Brain microvascular endothelial cell (primary cell): ENCODE results near the gene TBC1D32.
"Not testable (repeated sequence)": the region's sequence is repeated elsewhere in the genome, so short reads cannot be mapped to it uniquely, and the experiment has no call there.

Source experiments
- DNase-seq: peaks from one replicate; pipeline ENCODE4 v3.0.0-alpha.2; 2020
- H3K27ac ChIP-seq: fragments of 250-450 bp; sonication (Bioruptor Pico); 2 replicates; pipeline ENCODE4 v1.5.1; 2020; ENCODE audit warnings: mild to moderate bottlenecking, moderate library complexity
- H3K27me3 ChIP-seq: fragments of 250-450 bp; sonication (Bioruptor Pico); replicated peaks from 2 replicates; pipeline ENCODE4 v1.5.1; 2020; ENCODE audit warnings: mild to moderate bottlenecking
- H3K36me3 ChIP-seq: fragments of 250-450 bp; sonication (Bioruptor Pico); replicated peaks from 2 replicates; pipeline ENCODE4 v1.5.1; 2020; ENCODE audit warnings: mild to moderate bottlenecking
- H3K4me3 ChIP-seq: 2 replicates; pipeline ENCODE4 v1.5.1; 2011; ENCODE audit warnings: low read depth, mild to moderate bottlenecking, control low read depth, low read length, moderate library complexity
- in situ Hi-C: cut with HindIII; loops from 2 replicates; pipeline ENCODE4 v1.10.0; 2017; ENCODE audit warnings: low sequenced_read_pairs, low pct_ligation_motif_present
- TF ChIP-seq, protein P1 (sequence below): IDR thresholded peaks from 2 replicates; pipeline ENCODE4 v1.5.1; 2011; ENCODE audit warnings: low read depth, mild to moderate bottlenecking, moderate library complexity, low read length, control low read depth, inconsistent platforms; ENCODE audit errors: missing control alignments

The TBC1D32 gene

DNA sequence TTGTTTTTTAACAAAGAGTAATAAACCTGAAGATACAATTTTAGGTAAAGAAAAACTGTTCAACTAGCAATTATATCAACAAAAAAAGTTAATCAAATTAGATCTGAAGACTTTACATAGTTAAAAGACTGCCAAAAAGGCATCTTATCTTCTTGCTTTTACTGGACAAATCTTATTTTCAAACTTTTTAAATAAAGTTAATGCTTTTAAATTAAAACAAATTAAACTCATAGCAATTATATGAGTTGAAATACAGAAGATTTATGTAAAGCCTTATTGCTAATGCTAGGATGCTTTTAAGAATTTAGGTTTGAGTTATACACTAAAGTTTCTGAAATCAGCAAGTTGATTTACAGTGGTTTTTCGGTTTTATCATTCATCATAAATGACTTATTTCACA lies 227.3 kb downstream of the TBC1D32 start:
- in situ Hi-C loops, result no loop called here
- H3K4me3 ChIP-seq, result no peak overlapping the region
- H3K27ac ChIP-seq, result no peak overlapping the region
- H3K36me3 ChIP-seq, result no peaks in the 10 kb centered on the region
- no peak for DNase-seq
- H3K27me3 ChIP-seq, result no peaks in the 10 kb centered on the region
- TF ChIP-seq, protein P1, sequence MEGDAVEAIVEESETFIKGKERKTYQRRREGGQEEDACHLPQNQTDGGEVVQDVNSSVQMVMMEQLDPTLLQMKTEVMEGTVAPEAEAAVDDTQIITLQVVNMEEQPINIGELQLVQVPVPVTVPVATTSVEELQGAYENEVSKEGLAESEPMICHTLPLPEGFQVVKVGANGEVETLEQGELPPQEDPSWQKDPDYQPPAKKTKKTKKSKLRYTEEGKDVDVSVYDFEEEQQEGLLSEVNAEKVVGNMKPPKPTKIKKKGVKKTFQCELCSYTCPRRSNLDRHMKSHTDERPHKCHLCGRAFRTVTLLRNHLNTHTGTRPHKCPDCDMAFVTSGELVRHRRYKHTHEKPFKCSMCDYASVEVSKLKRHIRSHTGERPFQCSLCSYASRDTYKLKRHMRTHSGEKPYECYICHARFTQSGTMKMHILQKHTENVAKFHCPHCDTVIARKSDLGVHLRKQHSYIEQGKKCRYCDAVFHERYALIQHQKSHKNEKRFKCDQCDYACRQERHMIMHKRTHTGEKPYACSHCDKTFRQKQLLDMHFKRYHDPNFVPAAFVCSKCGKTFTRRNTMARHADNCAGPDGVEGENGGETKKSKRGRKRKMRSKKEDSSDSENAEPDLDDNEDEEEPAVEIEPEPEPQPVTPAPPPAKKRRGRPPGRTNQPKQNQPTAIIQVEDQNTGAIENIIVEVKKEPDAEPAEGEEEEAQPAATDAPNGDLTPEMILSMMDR, result no peak

DNA sequence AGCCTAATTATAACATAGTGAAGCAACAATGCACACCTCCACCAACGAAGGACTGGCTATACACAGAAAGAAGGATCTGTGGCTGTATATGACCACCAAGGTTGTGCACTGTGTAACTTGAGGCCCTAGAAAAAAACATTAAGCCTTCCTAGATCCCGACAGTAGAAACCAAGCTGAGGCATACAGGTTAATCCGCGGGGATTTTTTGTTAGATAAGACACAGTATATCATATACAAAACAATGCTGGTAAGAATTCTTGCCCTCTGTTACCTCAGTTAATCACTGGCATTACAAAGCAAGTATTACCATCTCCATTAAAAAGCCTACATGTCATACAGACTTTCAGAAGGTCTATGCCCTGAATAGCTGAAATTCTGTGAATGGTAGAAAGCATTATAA lies 228.8 kb downstream of the TBC1D32 start:
- H3K27ac ChIP-seq, result no peak overlapping the region
- H3K4me3 ChIP-seq, result no peak overlapping the region
- DNase-seq, result no peak
- in situ Hi-C loops, result no loop called here
- H3K27me3 ChIP-seq, result no peaks in the 10 kb centered on the region
- TF ChIP-seq, protein P1, result no peak
- H3K36me3 ChIP-seq, result no peaks in the 10 kb centered on the region

GRCh38 chr6:121093928-121094327 lies 240.4 kb downstream of the TBC1D32 start:
- H3K27me3 ChIP-seq, result no peaks in the 10 kb centered on the region
- TF ChIP-seq, protein P1, result no peak
- DNase-seq, result peak; percentile 37
- H3K27ac ChIP-seq, result no peak overlapping the region
- no peak overlapping the region for H3K4me3 ChIP-seq
- in situ Hi-C loops, result no loop called here
- no peaks in the 10 kb centered on the region for H3K36me3 ChIP-seq

GRCh38 chr6:121090492-121090891 lies 243.8 kb downstream of the TBC1D32 start:
- H3K36me3 ChIP-seq, result no peaks in the 10 kb centered on the region
- TF ChIP-seq, protein P1, result no peak
- H3K4me3 ChIP-seq, result no peak overlapping the region
- in situ Hi-C loops, result no loop called here
- H3K27me3 ChIP-seq, result no peaks in the 10 kb centered on the region
- no peak overlapping the region for H3K27ac ChIP-seq
- no peak for DNase-seq

DNA sequence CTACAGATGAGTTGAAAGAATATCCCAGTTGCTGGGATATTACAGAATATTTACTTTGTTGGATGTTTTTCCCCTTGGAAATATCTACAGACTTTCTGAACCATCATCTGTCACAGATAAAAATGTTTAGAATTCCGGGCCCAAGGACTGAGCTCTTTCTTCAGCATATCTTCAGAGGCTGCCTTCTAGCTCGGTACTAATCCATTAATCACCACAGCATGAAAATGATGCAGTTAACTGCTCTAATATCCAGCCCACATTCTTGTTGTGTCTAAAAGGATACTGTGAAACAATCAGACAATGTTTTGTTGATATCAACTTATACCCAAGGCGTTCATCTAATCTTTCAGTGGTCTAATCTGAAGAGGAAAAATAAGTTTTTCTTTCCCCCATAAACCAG lies 247.4 kb downstream of the TBC1D32 start:
- TF ChIP-seq, protein P1, result no peak
- in situ Hi-C loops, result no loop called here
- no peaks in the 10 kb centered on the region for H3K36me3 ChIP-seq
- H3K27me3 ChIP-seq, result no peaks in the 10 kb centered on the region
- H3K4me3 ChIP-seq, result no peak overlapping the region
- DNase-seq, result no peak
- no peak overlapping the region for H3K27ac ChIP-seq

- no peak overlapping the region for H3K27ac ChIP-seq
- no peak overlapping the region for H3K4me3 ChIP-seq
- in situ Hi-C loops, result no loop called here
- H3K27me3 ChIP-seq, result no peaks in the 10 kb centered on the region
- TF ChIP-seq, protein P1, result no peak
- DNase-seq, result no peak
- H3K36me3 ChIP-seq, result no peaks in the 10 kb centered on the region
These were observed 258.2 kb downstream of the TBC1D32 start for GRCh38 chr6:121076119-121076518.

GRCh38 chr6:121068749-121069148 lies 265.5 kb downstream of the TBC1D32 start:
- H3K36me3 ChIP-seq, H3K4me3 ChIP-seq, DNase-seq, in situ Hi-C loops, H3K27ac ChIP-seq, H3K27me3 ChIP-seq: not testable (repeated sequence)
